ENCODE results near the gene GRB14.

Gene GRB14

DNA sequence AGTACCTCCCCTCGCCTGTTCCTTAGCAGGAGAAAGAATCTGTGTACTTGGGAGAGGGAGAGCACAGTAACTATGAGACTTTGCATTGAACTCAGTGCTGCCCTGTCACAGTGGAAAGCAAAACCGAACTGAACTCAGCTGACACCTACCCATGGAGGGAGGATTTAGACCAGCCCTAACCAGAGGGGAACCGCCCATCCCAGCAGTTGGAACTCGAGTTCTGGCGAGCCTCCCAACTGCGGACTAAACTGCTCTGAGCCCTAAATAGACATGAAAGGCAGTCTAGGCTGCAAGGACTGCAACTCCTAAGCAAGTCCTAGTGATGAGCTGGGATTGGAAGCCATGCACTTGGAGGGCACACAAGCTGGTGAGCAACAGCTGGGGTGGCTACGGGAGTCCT lies 110.4 kb downstream of the GRB14 start:
- no peak for DNase-seq (ENCODE audit: low read depth, low spot score)
- POLR2A ChIA-PET = no interaction called here

DNA sequence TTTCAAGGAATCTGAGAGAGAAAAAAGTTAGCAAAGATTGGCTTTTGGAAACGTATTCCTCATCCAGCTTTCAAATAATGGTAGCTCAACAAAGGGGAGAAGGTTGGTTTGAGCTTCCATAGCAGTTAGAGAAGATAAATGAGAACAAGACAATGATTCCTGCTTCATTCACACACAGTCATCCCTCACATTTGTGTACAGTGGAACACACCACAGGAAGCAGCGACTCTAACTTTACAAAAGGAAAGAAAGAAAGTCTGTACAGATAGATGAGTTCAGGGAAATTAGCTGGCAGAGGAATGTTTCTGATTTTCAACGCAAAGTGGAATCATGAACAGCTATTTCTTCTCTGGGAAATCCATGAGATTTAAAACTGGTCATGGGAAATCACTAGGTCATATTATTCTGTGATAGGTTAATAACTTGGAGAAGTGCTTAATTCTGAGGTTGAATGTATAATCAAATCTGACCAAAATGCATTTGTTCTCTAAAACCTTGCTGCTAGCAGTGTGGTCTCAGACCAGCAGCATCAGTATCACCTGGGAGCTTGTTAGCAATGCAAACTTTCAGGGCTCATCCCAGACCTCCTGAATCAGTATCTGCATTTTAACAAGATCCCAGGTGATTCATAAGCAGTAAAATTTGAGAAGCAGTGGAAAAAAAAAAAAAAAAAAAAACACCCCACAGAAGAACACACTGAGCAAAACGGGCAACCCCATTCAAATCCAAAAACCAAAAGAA lies 112.0 kb downstream of the GRB14 start:
- CTCF ChIA-PET = interaction anchor here (0.8 to 1.0 kb wide), 3 partner anchors 13 to 30 kb away, joined by 3 to 6 read pairs (median 5); no protein-coding TSS in a partner anchor
- no peak for DNase-seq (ENCODE audit: low read depth, low spot score)
- no peak overlapping the region for H3K4me3 ChIP-seq (ENCODE audit: low read depth, low read length)
- POLR2A ChIA-PET = no interaction called here
- TF ChIP-seq, protein P1, sequence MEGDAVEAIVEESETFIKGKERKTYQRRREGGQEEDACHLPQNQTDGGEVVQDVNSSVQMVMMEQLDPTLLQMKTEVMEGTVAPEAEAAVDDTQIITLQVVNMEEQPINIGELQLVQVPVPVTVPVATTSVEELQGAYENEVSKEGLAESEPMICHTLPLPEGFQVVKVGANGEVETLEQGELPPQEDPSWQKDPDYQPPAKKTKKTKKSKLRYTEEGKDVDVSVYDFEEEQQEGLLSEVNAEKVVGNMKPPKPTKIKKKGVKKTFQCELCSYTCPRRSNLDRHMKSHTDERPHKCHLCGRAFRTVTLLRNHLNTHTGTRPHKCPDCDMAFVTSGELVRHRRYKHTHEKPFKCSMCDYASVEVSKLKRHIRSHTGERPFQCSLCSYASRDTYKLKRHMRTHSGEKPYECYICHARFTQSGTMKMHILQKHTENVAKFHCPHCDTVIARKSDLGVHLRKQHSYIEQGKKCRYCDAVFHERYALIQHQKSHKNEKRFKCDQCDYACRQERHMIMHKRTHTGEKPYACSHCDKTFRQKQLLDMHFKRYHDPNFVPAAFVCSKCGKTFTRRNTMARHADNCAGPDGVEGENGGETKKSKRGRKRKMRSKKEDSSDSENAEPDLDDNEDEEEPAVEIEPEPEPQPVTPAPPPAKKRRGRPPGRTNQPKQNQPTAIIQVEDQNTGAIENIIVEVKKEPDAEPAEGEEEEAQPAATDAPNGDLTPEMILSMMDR (IDR thresholded peaks at IDR 0.05; ENCODE audit: insufficient read depth, low read length, missing control alignments) = no peak

More for the DNA sequence above, 110.4 kb downstream of the GRB14 start:
- H3K4me3 ChIP-seq (ENCODE audit: low read depth, low read length) = no peak overlapping the region
- TF ChIP-seq, protein P1 (IDR thresholded peaks at IDR 0.05; ENCODE audit: insufficient read depth, low read length, missing control alignments) = no peak
- CTCF ChIA-PET = no interaction called here

DNA sequence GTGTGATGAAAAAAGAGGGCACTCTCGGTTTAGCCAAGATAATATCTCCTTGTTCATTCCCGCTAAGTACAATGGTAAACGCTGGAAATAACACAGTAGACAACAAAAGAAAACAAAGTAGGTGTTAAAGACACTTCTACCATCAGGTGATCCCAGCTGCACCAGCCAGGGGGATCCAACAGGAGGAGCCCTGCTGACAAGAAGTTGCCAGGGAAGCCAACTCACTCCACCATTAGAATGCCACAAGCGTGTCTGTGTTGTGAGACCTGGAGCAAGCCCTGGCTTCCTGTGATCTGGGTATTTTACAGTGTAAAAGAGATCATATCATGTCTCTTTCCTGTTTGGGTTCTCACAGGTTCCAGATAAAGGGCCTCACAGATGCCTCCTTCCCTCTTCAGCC lies 117.0 kb downstream of the GRB14 start:
- CTCF ChIA-PET = no interaction called here
- DNase-seq (ENCODE audit: low read depth, low spot score) = no peak
- TF ChIP-seq, protein P1 (IDR thresholded peaks at IDR 0.05; ENCODE audit: insufficient read depth, low read length, missing control alignments) = peak; percentile 6

DNA sequence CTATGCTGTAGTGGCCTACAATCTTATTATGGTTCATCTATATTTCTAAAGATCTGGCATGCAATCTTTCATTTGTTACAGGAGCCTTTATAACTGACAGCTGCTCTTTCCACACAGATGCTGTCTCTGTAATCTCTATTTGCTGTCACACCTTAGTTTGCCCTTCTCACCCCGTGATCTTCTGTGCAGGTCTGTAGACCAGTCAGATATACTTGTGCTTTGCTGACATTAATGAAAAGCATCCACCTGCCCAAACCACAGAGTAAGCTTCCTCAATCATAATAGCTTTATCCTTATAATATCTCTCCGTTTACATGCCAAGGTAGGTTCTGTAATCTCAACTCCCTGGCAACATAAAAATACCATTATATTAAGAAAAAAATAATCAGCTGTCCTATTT lies 122.4 kb downstream of the GRB14 start:
- CTCF ChIA-PET = interaction anchor here (1.3 to 2.0 kb wide), 3 partner anchors 40 to 1331 kb away, joined by 3 to 12 read pairs (median 4); no protein-coding TSS in a partner anchor

More for the DNA sequence above, 117.0 kb downstream of the GRB14 start:
- no peak overlapping the region for H3K4me3 ChIP-seq (ENCODE audit: low read depth, low read length)
- POLR2A ChIA-PET = no interaction called here

DNA sequence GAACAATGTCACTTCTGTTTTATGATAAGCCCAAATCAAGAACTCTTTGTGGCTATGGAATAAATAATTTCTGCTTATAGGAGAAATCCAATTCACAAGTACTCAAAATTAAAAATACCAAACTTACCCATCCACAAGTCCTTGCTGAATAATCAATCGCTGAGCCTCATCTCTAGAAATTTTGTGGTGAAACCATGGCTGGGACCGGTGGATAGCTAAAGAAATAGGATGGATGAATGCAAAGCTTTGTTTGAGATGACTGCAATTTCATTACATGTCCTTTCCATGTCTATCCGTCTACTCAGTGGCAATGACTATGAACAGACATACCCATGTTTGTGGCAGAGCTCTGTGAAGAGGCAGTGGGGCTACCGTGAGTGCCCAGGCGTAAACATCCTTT lies 124.4 kb downstream of the GRB14 start:
- no peak for DNase-seq (ENCODE audit: low read depth, low spot score)
- ChIA-PET CTCF (interaction anchor here (0.9 to 3.5 kb wide), 7 partner anchors 11 to 1341 kb away, joined by 3 to 14 read pairs (median 5); no protein-coding TSS in a partner anchor), POLR2A (no interaction called here)
- TF ChIP-seq, protein P1 (IDR thresholded peaks at IDR 0.05; ENCODE audit: insufficient read depth, low read length, missing control alignments) = no peak
- no peak overlapping the region for H3K4me3 ChIP-seq (ENCODE audit: low read depth, low read length)

More for the DNA sequence above, 122.4 kb downstream of the GRB14 start:
- no peak overlapping the region for H3K4me3 ChIP-seq (ENCODE audit: low read depth, low read length)
- DNase-seq (ENCODE audit: low read depth, low spot score) = no peak
- TF ChIP-seq, protein P1 (IDR thresholded peaks at IDR 0.05; ENCODE audit: insufficient read depth, low read length, missing control alignments) = no peak
- POLR2A ChIA-PET = no interaction called here

DNA sequence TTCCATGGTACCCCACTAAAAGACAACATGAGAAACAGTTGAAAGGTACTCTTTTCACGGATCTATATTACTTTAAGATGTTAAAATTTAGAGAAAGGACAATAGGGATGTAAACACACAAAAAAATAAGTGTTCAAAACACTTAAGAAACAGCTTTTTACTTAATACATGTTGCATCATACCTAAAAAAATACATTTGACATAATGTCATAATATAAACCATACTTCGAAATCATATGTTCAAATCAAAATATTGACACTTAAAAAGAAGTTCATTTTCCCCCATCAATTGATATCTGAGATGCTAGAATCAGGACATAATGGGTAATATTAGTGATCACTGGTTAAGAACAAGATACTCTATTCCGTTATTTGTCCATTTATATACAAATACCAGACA lies 124.9 kb downstream of the GRB14 start:
- no peak for DNase-seq (ENCODE audit: low read depth, low spot score)
- TF ChIP-seq, protein P1 (IDR thresholded peaks at IDR 0.05; ENCODE audit: insufficient read depth, low read length, missing control alignments) = no peak
- ChIA-PET CTCF (interaction anchor here (1.0 to 3.5 kb wide), 5 partner anchors 11 to 1150 kb away, joined by 3 to 14 read pairs (median 6); no protein-coding TSS in a partner anchor), POLR2A (no interaction called here)
- H3K4me3 ChIP-seq (ENCODE audit: low read depth, low read length) = no peak overlapping the region
